Right lobe of liver (tissue), 6 donors: ENCODE data around the gene OR2L5. TPM values are rescaled to one million over a fixed set of nuclear protein-coding genes. Genes with fewer than 3 reads are reported as not detected.

Source experiments
- ATAC-seq, 4 donors: fragments of 200-7000 bp; cut with Tn5 transposase; one replicate each; pipeline ENCODE4 v1.9.1; 2020; ENCODE audit warnings: mild to moderate bottlenecking in 4 of 4, moderate library complexity in 4 of 4
- DNase-seq, 3 donors: peaks; one replicate each; pipeline ENCODE4 v3.0.0-alpha.2; 2020
- H3K27ac ChIP-seq, 3 donors: fragments of 200-600 bp; one replicate each; pipeline ENCODE4 v1.8.0; 2022
- H3K27me3 ChIP-seq, 2 donors: fragments of 200-600 bp; one replicate each; pipeline ENCODE4 v1.8.0; 2022
- H3K36me3 ChIP-seq, 4 donors: fragments of 200-600 bp; sonication (generic) in 1 of 4; one replicate each; pipeline versions ENCODE4 v1.5.1 to v1.8.0; 2017 to 2022; ENCODE audit warnings: control low read depth in 1 of 4
- H3K4me1 ChIP-seq, 4 donors: fragments of 200-600 bp; sonication (generic) in 1 of 4; one replicate each; pipeline versions ENCODE4 v1.5.1 to v1.8.0; 2017 to 2022; ENCODE audit warnings: control low read depth in 1 of 4
- H3K4me3 ChIP-seq, 3 donors: fragments of 200-600 bp; one replicate each; pipeline ENCODE4 v1.8.0; 2022
- H3K9me3 ChIP-seq, 4 donors: fragments of 200-600 bp; sonication (generic) in 1 of 4; one replicate each; pipeline versions ENCODE4 v1.5.1 to v1.8.0; 2017 to 2022; ENCODE audit warnings: control low read depth in 1 of 4
- POLR2A ChIP-seq: fragments of 450-650 bp; IDR thresholded peaks from one replicate; pipeline ENCODE4 v1.6.1; 2017; ENCODE audit warnings: antibody characterized with exemption, mild to moderate bottlenecking
- WGBS: methylation state at CpG from one replicate; pipeline ENCODE4 v1.1.6; 2018; ENCODE audit warnings: low coverage, low lambda C conversion rate; ENCODE audit not compliant: insufficient coverage; ENCODE audit errors: missing lambda C conversion rate; 5-methylcytosine and 5-hydroxymethylcytosine counted together
- intact Hi-C, 2 donors: fragments of 100-400 bp; cut with DNase I; formaldehyde crosslinking; loops; one replicate each; pipeline versions ENCODE4 v1.11.2 to v1.14.1; 2022
- total RNA-seq, 6 experiments: library from RNA; depleted of rRNA in 2 of 6; stranded (reverse); fragments of >200 nt in 2 of 6; fragmentation: NEBNext Ultra II Directional in 3 of 6; extraction: Animal tissue kit (Norgen Biotek cat#: 25700) in 3 of 6; gene quantifications; one replicate each; pipeline versions ENCODE4 v1.1.0 to v1.2.4, GENCODE V29; 2016 to 2023
- TF ChIP-seq, protein P1 (sequence below), 4 donors: fragments of 200-600 bp in 3 of 4; fragments of 450-650 bp in 1 of 4; IDR thresholded peaks; one replicate each; pipeline versions ENCODE4 v1.5.1 to v1.8.0; 2016 to 2022; ENCODE audit warnings: antibody characterized with exemption in 4 of 4, mild to moderate bottlenecking in 2 of 4
- donor health status: DM: no; HTN: yes; CAD: no.
- donor health status: DM: no; HTN: no; CAD: no.
- donor health status: DM: no; HTN: no; CAD: no.
- donor health status: DM: no; HTN: yes; CAD: no.
- donor health status: DM: no; HTN: yes; CAD: no.

OR2L5 gene
- total RNA-seq, 6 experiments from 2014 or later, result not detected

DNA sequence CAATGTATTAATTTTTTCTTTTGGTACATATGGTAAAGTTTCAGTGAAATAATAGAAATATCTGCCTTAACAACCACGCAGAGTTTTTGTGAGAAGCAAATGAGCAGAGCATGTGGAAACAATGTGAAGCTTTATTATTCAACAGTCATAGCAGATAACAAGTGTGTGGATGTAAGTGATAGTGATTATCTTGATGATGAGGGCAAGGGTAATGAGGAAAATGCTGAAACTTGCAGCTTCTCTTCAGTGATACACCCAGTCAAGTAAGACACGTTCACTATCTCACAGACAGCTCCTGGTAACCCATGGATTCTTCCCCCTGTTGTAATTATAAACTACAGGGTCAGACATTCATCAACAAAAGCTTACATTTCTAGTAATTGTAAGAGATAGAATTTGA is 14.6 kb upstream of the OR2L5 start:
- ATAC-seq (no peak), DNase-seq (no peak)
- no peaks in the 10 kb centered on the region for H3K36me3 ChIP-seq
- 41% methylated on average over 2 of the region's 2 CpGs for WGBS
- no peaks in the 10 kb centered on the region for H3K9me3 ChIP-seq
- no peak for TF ChIP-seq POLR2A
- TF ChIP-seq, protein P1, sequence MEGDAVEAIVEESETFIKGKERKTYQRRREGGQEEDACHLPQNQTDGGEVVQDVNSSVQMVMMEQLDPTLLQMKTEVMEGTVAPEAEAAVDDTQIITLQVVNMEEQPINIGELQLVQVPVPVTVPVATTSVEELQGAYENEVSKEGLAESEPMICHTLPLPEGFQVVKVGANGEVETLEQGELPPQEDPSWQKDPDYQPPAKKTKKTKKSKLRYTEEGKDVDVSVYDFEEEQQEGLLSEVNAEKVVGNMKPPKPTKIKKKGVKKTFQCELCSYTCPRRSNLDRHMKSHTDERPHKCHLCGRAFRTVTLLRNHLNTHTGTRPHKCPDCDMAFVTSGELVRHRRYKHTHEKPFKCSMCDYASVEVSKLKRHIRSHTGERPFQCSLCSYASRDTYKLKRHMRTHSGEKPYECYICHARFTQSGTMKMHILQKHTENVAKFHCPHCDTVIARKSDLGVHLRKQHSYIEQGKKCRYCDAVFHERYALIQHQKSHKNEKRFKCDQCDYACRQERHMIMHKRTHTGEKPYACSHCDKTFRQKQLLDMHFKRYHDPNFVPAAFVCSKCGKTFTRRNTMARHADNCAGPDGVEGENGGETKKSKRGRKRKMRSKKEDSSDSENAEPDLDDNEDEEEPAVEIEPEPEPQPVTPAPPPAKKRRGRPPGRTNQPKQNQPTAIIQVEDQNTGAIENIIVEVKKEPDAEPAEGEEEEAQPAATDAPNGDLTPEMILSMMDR (IDR thresholded peaks at IDR 0.05), result no peak
- no peaks in the 10 kb centered on the region for H3K27me3 ChIP-seq
- H3K4me3 ChIP-seq, result no peak overlapping the region
- intact Hi-C loops, result no loop called here
- no peaks in the 10 kb centered on the region for H3K4me1 ChIP-seq
- no peak overlapping the region for H3K27ac ChIP-seq

- no peaks in the 10 kb centered on the region for H3K9me3 ChIP-seq
- no peak for TF ChIP-seq POLR2A
- TF ChIP-seq, protein P1 (IDR thresholded peaks at IDR 0.05), result no peak
- no peaks in the 10 kb centered on the region for H3K36me3 ChIP-seq
- no peak for ATAC-seq
- WGBS, result 68% methylated on average over 1 of the region's 1 CpG
- no peak for DNase-seq
- H3K27ac ChIP-seq, result no peak overlapping the region
- H3K4me3 ChIP-seq, result no peak overlapping the region
- no peaks in the 10 kb centered on the region for H3K27me3 ChIP-seq
- H3K4me1 ChIP-seq, result no peaks in the 10 kb centered on the region
- intact Hi-C loops, result no loop called here
Observed at GRCh38 chr1:248000169-248000568, 13.3 kb upstream of the OR2L5 start.

DNA sequence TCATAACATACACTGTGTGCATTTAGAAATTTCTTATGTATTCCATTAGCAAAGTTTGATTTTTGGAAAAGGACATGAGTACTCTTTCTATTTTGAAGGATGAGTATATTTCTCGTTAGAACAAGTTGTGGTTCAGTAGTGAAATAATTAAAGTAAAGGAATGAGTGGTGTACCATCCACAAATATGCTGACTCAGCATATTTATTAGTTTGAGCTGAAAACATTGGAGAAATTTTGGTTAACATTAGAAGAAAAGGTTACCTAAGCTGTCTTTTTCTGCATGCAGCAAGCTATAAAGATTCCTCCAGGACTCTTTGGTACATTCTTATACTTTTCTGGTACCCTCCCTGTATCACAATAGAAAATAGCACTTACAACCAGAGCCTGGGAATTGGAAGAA is 5.7 kb upstream of the OR2L5 start:
- H3K27me3 ChIP-seq, result no peaks in the 10 kb centered on the region
- H3K4me1 ChIP-seq, result no peaks in the 10 kb centered on the region
- intact Hi-C loops, result no loop called here
- TF ChIP-seq, protein P1 (IDR thresholded peaks at IDR 0.05), result no peak
- no peak for TF ChIP-seq POLR2A
- DNase-seq (no peak), ATAC-seq (no peak)
- WGBS, result 14% methylated on average over 1 of the region's 1 CpG
- H3K4me3 ChIP-seq, result no peak overlapping the region
- no peaks in the 10 kb centered on the region for H3K9me3 ChIP-seq
- H3K36me3 ChIP-seq, result no peaks in the 10 kb centered on the region
- no peak overlapping the region for H3K27ac ChIP-seq

GRCh38 chr1:248009681-248010080 is 3.8 kb upstream of the OR2L5 start:
- Histone ChIP-seq H3K4me1 (no peaks in the 10 kb centered on the region), H3K27ac (no peak overlapping the region), H3K27me3 (no peaks in the 10 kb centered on the region), H3K9me3 (no peaks in the 10 kb centered on the region), H3K36me3 (no peaks in the 10 kb centered on the region), H3K4me3 (no peak overlapping the region)
- WGBS, result 66% methylated on average over 3 of the region's 3 CpGs
- TF ChIP-seq POLR2A, result no peak
- TF ChIP-seq, protein P1 (IDR thresholded peaks at IDR 0.05), result no peak
- DNase-seq (no peak), ATAC-seq (no peak)
- intact Hi-C loops, result no loop called here

- Histone ChIP-seq H3K36me3 (no peaks in the 10 kb centered on the region), H3K4me1 (no peaks in the 10 kb centered on the region), H3K4me3 (no peak overlapping the region), H3K27ac (no peak overlapping the region), H3K27me3 (no peaks in the 10 kb centered on the region), H3K9me3 (no peaks in the 10 kb centered on the region)
- WGBS, result 76% methylated on average over 1 of the region's 1 CpG
- intact Hi-C loops, result no loop called here
- no peak for DNase-seq
- no peak for TF ChIP-seq POLR2A
- TF ChIP-seq, protein P1 (IDR thresholded peaks at IDR 0.05), result no peak
- ATAC-seq, result no peak
Observed at GRCh38 chr1:248015803-248016202, 2.3 kb downstream of the OR2L5 start.
